HG03565 (cell line): Measurements from ENCODE around the gene RTN4.

ENCODE experiments used
- ATAC-seq: cut with Tn5 transposase; IDR thresholded peaks from one replicate; pipeline ENCODE4 v1.9.1; 2021; ENCODE audit warnings: mild to moderate bottlenecking, moderate library complexity; ENCODE audit not compliant: unreplicated experiment

Gene RTN4

DNA sequence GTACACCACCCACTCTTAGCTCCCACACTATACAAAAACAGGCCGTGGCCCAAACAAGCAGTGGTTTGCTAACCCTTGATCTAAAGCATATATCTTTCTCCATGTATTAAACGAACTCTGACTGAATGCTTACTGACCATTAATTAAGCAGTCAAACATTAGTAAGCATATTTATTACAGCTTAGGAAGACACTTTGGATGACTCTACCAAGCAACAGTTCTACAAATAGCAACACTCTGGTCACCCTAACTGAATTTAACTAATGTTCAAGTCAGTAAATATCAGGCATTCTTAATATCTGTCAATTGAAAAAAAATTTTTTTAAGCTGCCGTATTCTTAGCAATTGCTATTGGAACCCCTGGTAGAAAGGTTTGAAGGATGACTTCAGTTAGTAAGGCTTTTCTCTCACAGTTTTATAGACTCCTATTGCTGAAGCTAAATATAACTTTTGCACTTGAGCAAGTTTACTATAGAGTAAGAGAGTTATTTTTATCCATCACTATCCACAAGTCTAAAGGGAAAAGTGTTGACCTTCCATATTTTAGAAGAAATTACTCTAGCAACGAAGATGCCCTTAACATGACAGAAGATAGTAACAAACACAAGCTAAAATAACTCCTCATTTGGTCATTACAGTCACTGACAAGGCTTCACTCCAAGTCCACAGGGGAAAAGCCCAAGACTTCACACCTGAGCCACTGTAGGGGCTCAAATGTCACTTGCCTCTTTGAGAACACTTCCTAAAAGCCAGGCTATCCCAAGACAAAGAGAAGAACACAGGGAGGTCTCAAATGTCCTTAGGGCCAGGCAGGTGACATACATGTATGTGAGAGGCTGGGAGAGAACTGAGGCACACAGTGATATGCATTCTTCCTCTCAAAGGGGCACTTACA, 74.4 kb downstream of the RTN4 start:
- no peak for ATAC-seq

- ATAC-seq: no peak
Observed at GRCh38 chr2:54975175-54975574, 75.1 kb downstream of the RTN4 start.

DNA sequence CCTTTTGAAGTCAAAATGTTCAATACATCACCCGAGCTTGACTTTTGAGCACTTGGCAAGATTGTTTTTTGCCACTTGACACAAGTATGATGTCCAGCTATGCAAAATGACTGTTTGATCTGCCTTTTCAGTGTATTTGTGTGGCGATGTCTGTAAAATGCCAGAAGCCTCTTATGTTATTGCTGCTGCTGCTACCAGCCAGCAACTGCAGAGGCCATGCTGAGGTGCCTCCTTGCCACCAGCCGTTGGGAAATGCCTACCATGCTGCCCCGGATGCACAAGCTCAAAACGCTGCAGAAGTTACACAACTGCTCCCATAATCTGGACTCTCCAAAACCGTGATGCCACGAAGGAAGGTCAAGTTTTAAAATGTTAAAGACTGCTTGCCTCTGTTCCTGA, 80.3 kb downstream of the RTN4 start:
- no peak for ATAC-seq

GRCh38 chr2:54969295-54969939, 80.8 kb downstream of the RTN4 start:
- ATAC-seq: no peak

DNA sequence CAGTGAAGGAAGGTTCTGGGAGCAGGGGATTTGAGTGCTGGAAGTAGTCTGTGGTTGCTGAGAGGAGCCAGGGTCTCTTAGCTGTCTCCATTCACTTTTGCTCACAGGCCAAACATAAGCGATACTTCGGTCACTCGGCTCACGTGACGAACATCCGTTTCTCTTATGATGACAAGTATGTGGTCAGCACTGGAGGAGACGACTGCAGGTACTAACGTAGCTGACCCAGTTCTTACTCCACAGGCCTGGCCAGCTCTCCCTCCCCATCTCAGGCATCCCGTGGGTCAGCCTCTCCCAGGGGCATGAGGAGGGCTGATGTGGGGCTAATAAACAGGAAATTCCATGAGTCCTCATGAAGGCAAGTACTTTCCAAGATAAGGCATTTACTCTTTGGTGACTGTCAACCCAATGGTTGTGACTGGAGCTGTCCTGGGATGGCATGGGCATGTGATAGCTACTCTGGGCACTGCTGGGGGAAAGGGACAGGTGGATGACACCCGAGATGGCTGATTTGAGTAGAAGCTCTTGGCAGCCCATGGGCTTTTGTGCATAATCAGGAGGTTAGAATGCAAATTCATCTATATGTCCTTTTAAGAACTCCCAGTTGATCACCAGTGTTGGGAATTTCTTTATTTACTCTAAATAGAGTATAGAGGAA, 81.6 kb downstream of the RTN4 start:
- no peak for ATAC-seq

DNA sequence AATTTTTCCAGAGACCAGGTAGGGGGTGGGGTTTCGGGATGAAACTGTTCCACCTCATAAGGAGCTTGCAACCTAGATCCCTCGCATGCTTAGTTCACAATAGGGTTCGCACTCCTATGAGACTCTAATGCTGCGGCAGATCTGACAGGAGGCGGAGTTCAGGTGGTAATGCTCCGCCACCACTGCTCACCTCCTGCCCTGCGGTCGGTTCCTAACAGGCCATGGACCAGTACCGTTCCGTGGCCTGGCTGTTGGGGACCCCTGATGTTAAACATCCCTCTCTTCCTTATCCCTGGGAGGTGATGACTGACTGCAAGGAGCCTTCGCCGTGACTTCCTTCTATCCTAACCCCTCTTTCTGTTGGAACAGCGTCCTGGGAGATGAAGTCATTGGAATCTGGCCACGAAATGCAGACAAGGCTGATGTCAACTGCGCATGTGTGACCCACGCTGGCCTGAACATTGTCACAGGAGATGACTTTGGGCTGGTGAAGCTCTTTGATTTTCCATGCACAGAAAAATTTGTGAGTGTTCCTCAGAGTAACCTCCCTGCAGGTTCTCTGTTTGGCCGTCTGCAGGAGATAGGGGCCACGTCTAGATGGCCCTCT, 82.4 kb downstream of the RTN4 start:
- ATAC-seq: no peak

GRCh38 chr2:54967269-54967668, 83.0 kb downstream of the RTN4 start:
- ATAC-seq: no peak

DNA sequence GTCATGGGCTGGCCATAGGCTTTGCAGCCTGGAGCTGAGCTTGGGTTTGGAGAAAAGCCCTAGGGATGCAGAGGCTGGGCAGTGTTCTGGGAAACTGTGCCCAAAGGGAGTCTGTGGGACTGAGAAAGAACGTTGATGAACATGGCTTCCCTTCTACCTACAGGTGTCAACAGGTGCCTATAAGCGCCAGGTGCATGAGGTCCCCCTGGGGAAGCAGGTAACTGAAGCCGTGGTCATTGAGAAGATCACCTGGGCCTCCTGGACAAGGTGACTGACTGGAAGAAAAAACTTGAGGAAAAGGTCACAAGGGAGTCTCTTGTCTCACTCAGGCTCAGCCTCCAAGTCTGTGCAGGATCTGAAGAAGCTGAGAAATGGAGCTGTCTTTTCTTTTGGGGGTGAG, 83.4 kb downstream of the RTN4 start:
- ATAC-seq: no peak

DNA sequence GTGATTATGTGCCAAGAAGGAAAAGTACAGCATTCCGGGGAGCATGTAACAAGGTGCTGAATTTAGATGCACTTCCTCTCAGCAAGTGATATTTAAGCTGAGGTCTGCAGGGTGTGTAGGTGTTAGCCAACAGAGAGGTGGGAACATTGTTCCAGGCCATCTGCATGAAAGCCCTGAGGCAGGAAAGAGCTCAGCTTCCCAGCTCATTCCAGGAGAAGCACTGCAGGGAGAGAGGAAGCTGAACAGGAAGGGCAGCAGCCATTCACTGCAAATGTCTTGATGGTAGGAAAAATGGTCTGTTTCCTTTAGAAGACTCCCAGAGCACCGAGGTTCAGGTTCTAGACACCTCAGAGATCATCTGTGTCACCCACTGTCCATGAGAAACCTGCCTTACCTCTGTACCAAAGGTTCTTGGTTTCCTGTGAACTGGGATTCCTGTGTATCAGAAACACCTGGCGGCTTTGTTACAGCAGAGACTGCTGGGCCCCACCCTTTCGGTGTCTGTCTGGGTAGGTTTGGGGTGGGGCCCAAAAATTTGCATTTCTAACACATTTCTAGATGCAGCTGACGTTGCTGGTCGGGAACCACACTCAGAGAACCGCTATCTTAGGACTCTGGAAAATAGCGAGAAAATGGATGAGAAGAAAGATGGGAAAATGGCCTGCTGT, 84.0 kb downstream of the RTN4 start:
- ATAC-seq: no peak

GRCh38 chr2:54965425-54965824, 84.8 kb downstream of the RTN4 start:
- no peak for ATAC-seq

DNA sequence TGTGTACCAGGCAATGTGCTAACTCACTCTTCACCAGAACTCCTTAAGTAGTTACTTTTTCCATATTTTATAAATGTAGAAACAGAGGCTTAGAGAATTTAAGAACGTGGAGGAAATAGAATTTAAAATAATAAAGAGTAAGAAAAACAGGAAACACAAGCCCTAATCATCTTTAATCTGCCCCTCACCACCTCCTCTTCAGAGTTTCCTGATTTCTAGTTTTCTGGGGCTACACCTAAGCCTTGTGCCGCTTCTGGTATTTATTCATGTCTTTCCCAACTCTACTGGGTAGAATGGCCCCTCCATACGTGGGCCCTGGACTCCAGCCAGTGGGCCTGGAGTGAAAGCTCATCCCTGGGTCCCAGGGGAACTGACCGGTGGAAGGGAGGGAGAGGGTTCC, 85.4 kb downstream of the RTN4 start:
- no peak for ATAC-seq

DNA sequence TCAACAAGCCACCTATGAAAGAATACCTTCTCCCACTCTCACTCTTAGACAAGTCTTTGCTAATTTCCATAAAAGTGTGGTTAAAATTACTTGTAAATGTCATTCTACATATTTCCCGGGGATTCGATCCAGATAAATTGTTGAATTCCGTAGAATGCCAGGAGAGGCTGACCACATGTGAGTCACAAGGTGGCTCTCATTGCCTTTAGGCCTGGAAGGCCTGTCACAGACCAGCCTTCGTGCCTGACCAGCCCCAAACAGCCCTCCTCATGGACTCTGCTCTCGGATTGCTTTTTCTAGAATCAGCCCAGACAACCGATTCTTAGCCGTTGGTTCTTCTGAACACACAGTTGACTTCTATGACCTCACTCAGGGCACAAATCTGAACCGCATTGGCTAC, 86.0 kb downstream of the RTN4 start:
- no peak for ATAC-seq

DNA sequence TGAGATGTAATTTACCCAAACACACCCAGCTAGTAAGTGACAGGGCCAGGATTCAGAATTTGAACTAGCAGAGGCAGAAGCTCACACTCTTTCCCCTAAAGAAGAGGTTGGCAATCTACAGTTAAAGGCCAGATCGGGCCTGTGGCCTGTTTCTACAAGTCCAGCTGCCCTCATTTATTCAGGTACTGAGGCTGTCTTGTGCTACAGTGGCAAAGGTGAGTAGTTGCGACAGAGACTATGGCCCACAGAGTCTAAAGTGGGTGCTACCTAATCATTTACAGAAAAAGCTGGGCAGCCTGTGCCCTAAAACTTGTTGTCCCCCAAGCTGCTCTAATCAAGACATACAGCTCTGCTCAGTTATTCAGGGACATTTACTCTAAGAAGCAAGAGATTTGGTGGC, 86.8 kb downstream of the RTN4 start:
- no peak for ATAC-seq

GRCh38 chr2:54962935-54963440, 87.3 kb downstream of the RTN4 start:
- ATAC-seq: no peak

DNA sequence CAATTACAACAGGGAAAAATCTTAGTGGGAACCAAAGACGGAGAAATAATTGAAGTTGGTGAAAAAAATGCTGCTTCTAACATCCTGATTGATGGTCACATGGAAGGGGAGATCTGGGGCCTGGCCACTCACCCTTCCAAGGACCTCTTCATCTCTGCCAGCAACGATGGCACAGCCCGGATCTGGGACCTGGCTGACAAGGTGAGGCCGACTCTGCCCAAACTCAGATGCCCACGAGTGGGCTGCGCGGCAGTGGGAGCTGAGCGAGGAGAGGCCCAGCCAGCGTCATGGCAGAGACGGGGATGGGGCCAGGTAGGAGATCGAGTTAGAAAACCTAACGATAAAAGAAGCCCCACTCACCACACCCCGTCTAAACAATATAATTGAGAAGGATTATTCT, 87.7 kb downstream of the RTN4 start:
- ATAC-seq: no peak

- ATAC-seq: no peak
Observed at GRCh38 chr2:54960164-54960563, 90.1 kb downstream of the RTN4 start.

GRCh38 chr2:54958717-54959371, 91.4 kb downstream of the RTN4 start:
- no peak for ATAC-seq

DNA sequence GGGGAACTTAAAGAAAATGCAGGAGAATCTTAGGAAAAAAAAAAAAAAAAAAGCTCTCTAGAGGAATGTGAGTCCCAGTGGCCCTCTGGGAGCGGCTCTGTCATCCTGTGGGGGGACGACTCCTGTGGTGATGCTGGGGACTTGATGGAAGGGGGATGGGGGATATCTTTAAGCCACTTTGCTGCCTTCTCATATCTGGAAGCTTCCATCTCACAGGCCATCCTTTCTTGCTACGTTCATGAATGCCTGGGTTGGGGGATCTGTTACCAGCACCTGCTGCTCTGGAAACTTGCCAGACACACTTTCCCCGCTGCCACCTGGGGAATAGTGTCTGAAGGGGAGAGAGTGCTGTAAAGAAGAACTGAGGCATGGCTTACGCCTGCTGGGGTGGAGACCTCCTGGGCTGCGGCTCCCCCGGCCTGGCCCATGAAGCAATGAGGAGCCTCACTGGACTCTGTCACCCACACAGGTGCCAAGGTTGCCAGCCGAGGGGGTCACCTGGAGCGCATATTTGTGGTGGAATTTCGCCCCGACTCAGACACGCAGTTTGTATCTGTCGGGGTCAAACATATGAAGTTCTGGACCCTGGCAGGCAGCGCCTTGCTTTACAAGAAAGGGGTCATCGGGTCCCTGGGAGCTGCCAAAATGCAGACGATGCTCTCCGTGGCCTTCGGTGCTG, 92.8 kb downstream of the RTN4 start:
- no peak for ATAC-seq

DNA sequence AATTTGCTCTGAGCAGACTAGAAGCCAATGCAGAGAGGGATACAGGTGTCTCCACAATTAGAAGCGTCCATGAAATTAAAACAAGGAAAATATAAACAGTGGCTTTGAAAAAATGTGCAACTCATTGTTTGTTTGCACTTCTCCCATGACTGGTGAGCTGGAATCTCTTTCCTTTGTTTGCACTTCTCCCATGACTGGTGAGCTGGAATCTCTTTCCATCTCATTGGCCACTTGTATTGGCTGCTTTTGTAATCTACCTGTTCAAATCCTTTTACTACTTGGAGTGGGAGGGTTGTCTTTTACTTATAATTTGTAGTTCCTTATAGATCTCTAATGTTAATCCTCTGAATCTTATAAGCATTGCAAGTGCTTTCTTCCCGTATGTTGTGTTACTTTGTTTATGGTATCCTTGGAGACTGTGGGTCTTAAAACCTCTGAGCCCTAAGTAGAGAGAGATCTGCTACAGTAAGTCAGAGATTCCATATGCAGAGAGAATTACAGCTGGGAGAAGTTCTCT, 94.1 kb downstream of the RTN4 start:
- no peak for ATAC-seq
